CD14-positive monocyte (primary cell): ENCODE measurements around the gene AFF2. TPM values are rescaled to one million over a fixed set of nuclear protein-coding genes. Genes with fewer than 3 reads are reported as not detected.

Experiments
- DNase-seq, 3 donors: peaks; one replicate each; pipeline ENCODE4 v3.0.0-alpha.2; 2011 to 2022
- H2AFZ ChIP-seq: 2 replicates; pipeline ENCODE4 v1.6.0; 2012; ENCODE audit warnings: mild to moderate bottlenecking, low read depth, low read length, inconsistent platforms; ENCODE audit not compliant: insufficient read depth, poor library complexity, severe bottlenecking
- H3K27ac ChIP-seq, 2 donors: 1 replicate in 1 of 2; 2 replicates in 1 of 2; pipeline ENCODE4 v1.5.1; 2012 to 2013; ENCODE audit warnings: low read length in 2 of 2, control low read depth in 1 of 2, inconsistent platforms in 1 of 2, low read depth in 1 of 2, mild to moderate bottlenecking in 1 of 2
- H3K27me3 ChIP-seq, 2 donors: one replicate each; pipeline versions ENCODE4 v1.6.0 to v1.6.1; 2011 to 2013; ENCODE audit warnings: low read length in 2 of 2; ENCODE audit not compliant: control insufficient read depth in 2 of 2, insufficient read depth in 2 of 2
- H3K36me3 ChIP-seq, 2 donors: replicated peaks in 1 of 2; 1 replicate in 1 of 2; 2 replicates in 1 of 2; pipeline versions ENCODE4 v1.5.1 to v1.6.1; 2012 to 2013; ENCODE audit warnings: low read length in 2 of 2, control low read depth in 1 of 2, inconsistent platforms in 1 of 2, mild to moderate bottlenecking in 1 of 2; ENCODE audit not compliant: insufficient read depth in 2 of 2, control insufficient read depth in 1 of 2
- H3K4me1 ChIP-seq, 2 donors: 1 replicate in 1 of 2; 2 replicates in 1 of 2; pipeline versions ENCODE4 v1.5.1 to v1.6.1; 2012 to 2013; ENCODE audit warnings: low read length in 2 of 2, control low read depth in 1 of 2, inconsistent platforms in 1 of 2, mild to moderate bottlenecking in 1 of 2, moderate library complexity in 1 of 2; ENCODE audit not compliant: insufficient read depth in 2 of 2, control insufficient read depth in 1 of 2
- H3K4me2 ChIP-seq: replicated peaks from 2 replicates; pipeline ENCODE3; 2012; ENCODE audit warnings: low read length, moderate library complexity, mild to moderate bottlenecking; ENCODE audit not compliant: poor library complexity, severe bottlenecking; ENCODE audit errors: extremely low read depth
- H3K4me3 ChIP-seq, 3 experiments: fragments of 200-600 bp in 1 of 3; sonication (generic) in 1 of 3; replicated peaks in 1 of 3; 1 replicate in 2 of 3; 2 replicates in 1 of 3; pipeline ENCODE4 v1.5.1; 2011 to 2013; ENCODE audit warnings: low read length in 3 of 3, mild to moderate bottlenecking in 3 of 3, control low read depth in 2 of 3, low read depth in 2 of 3, inconsistent platforms in 1 of 3, moderate library complexity in 1 of 3
- H3K79me2 ChIP-seq: 2 replicates; pipeline ENCODE4 v1.6.0; 2012; ENCODE audit warnings: mild to moderate bottlenecking, control low read depth, inconsistent platforms, low read length, moderate library complexity; ENCODE audit not compliant: insufficient read depth
- H3K9ac ChIP-seq: 2 replicates; pipeline ENCODE4 v1.6.0; 2017; ENCODE audit warnings: low read length, mild to moderate bottlenecking; ENCODE audit not compliant: insufficient read depth, poor library complexity, severe bottlenecking
- H3K9me3 ChIP-seq, 2 donors: replicated peaks in 1 of 2; 1 replicate in 1 of 2; 2 replicates in 1 of 2; pipeline versions ENCODE4 v1.5.1 to v1.6.1; 2012 to 2013; ENCODE audit warnings: low read length in 2 of 2, control low read depth in 1 of 2; ENCODE audit not compliant: control insufficient read depth in 1 of 2, insufficient read depth in 1 of 2
- H4K20me1 ChIP-seq: 2 replicates; pipeline ENCODE4 v1.6.0; 2012; ENCODE audit warnings: mild to moderate bottlenecking, low read length, control low read depth, moderate library complexity; ENCODE audit not compliant: insufficient read depth
- H3K27ac Mint-ChIP-seq, 7 donors: one replicate each; pipeline ENCODE4 v1.8.0; 2020; ENCODE audit warnings: mild to moderate bottlenecking in 7 of 7, mixed read lengths in 7 of 7, moderate library complexity in 6 of 7, inconsistent platforms in 2 of 7
- H3K27me3 Mint-ChIP-seq, 3 donors: one replicate each; pipeline ENCODE4 v1.8.0; 2021 to 2022; ENCODE audit warnings: low read depth in 3 of 3, mild to moderate bottlenecking in 3 of 3, mixed read lengths in 3 of 3, moderate library complexity in 3 of 3, inconsistent platforms in 1 of 3
- H3K36me3 Mint-ChIP-seq, 2 donors: one replicate each; pipeline ENCODE4 v1.8.0; 2020; ENCODE audit warnings: mixed read lengths in 2 of 2, inconsistent platforms in 1 of 2, mild to moderate bottlenecking in 1 of 2
- H3K4me1 Mint-ChIP-seq: one replicate; pipeline ENCODE4 v1.8.0; 2020; ENCODE audit warnings: mild to moderate bottlenecking, mixed read lengths
- H3K4me3 Mint-ChIP-seq, 2 donors: one replicate each; pipeline ENCODE4 v1.8.0; 2020; ENCODE audit warnings: mild to moderate bottlenecking in 2 of 2, mixed read lengths in 2 of 2, moderate library complexity in 1 of 2
- H3K9me3 Mint-ChIP-seq, 7 donors: one replicate each; pipeline ENCODE4 v1.8.0; 2020 to 2022; ENCODE audit warnings: mixed read lengths in 7 of 7, mild to moderate bottlenecking in 6 of 7, moderate library complexity in 6 of 7, inconsistent platforms in 2 of 7
- WGBS: methylation state at CpG from one replicate; pipeline ENCODE4 v1.1.5; 2013; ENCODE audit warnings: missing lambda C conversion rate; ENCODE audit not compliant: insufficient coverage; 5-methylcytosine and 5-hydroxymethylcytosine counted together
- intact Hi-C, 2 donors: fragments of 100-400 bp; cut with micrococcal nuclease; formaldehyde crosslinking; loops; one replicate each; pipeline versions ENCODE4 v1.15.0 to v1.15.1; 2023
- polyA plus RNA-seq, 3 donors: library from polyadenylated mRNA; depleted of rRNA in 1 of 3; unstranded in 2 of 3; stranded (reverse) in 1 of 3; fragments of 300-500 nt in 2 of 3; fragments of >200 nt in 1 of 3; fragmentation: Illumina TruSeq in 2 of 3; gene quantifications; 1 replicate in 2 of 3; 2 replicates in 1 of 3; pipeline ENCODE4 v1.2.3, GENCODE V29; 2012 to 2021
- TF ChIP-seq, protein P1 (sequence below): fragments of 200-600 bp; IDR thresholded peaks from one replicate; pipeline ENCODE4 v1.8.0; 2022; ENCODE audit warnings: antibody characterized with exemption, mild to moderate bottlenecking

AFF2 gene
- polyA plus RNA-seq, 3 donors = 0.07 to 1.1 (median 0.70) TPM

DNA sequence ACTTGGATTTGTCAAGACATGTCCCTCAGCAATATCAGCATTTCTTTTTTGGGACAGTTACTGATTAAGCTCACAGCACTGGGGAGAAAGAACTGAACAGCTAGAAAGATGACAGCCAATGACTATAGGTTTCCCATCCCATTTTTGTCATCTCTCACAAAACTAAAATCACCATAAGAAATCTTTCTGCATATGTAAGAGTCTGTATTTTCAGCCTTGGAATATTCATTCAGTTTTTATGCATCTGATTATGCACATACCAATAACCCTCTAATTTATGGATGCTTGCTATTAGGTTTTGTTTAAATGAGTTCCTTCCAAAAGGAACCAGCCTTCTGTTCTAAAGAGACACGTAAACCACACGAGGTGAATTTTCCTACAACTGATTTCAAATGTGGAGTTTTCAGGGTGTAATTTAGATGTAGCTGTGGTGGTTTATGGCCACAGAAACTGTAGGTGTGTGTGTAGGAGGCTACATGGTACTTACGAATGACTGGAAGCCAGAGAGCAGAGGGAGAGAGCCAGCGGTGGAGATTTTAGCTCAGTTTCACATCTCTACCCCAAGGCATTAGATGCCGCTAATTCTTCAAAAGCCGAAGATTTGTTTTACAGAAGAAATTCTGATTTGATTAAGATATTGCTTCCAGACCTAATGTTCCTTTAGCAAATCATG, 55.3 kb downstream of the AFF2 start:
- Histone ChIP-seq H3K9ac (no peak overlapping the region), H3K79me2 (no peaks in the 10 kb centered on the region), H2AFZ (no peak overlapping the region), H3K4me1 (no peaks in the 10 kb centered on the region), H3K4me2 (no peak overlapping the region), H3K27me3 (no peaks in the 10 kb centered on the region), H3K36me3 (no peaks in the 10 kb centered on the region), H3K4me3 (no peak overlapping the region), H4K20me1 (no peaks in the 10 kb centered on the region), H3K9me3 (no peaks in the 10 kb centered on the region), H3K27ac (no peak overlapping the region)
- DNase-seq = no peak
- peaks cover 2% of the 10 kb centered on the region for H3K4me1 Mint-ChIP-seq
- no peaks in the 10 kb centered on the region for H3K27me3 Mint-ChIP-seq
- H3K4me3 Mint-ChIP-seq = no peak overlapping the region
- H3K27ac Mint-ChIP-seq = no peak overlapping the region
- TF ChIP-seq, protein P1, sequence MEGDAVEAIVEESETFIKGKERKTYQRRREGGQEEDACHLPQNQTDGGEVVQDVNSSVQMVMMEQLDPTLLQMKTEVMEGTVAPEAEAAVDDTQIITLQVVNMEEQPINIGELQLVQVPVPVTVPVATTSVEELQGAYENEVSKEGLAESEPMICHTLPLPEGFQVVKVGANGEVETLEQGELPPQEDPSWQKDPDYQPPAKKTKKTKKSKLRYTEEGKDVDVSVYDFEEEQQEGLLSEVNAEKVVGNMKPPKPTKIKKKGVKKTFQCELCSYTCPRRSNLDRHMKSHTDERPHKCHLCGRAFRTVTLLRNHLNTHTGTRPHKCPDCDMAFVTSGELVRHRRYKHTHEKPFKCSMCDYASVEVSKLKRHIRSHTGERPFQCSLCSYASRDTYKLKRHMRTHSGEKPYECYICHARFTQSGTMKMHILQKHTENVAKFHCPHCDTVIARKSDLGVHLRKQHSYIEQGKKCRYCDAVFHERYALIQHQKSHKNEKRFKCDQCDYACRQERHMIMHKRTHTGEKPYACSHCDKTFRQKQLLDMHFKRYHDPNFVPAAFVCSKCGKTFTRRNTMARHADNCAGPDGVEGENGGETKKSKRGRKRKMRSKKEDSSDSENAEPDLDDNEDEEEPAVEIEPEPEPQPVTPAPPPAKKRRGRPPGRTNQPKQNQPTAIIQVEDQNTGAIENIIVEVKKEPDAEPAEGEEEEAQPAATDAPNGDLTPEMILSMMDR = no peak
- WGBS = no CpG with 5 or more reads among the region's 6 CpGs
- intact Hi-C loops = no loop called here
- H3K9me3 Mint-ChIP-seq = peaks cover 0 to 5% (median 0%) of the 10 kb centered on the region in 7 donors
- H3K36me3 Mint-ChIP-seq = no peaks in the 10 kb centered on the region

- no CpG with 5 or more reads among the region's 1 CpG for whole genome bisulfite sequencing
- Mint-ChIP-seq H3K27ac (no peak overlapping the region), H3K9me3 (peaks cover 0 to 5% (median 0%) of the 10 kb centered on the region in 7 donors), H3K27me3 (no peaks in the 10 kb centered on the region), H3K4me1 (peaks cover 5% of the 10 kb centered on the region), H3K4me3 (no peak overlapping the region), H3K36me3 (no peaks in the 10 kb centered on the region)
- TF ChIP-seq, protein P1 = no peak
- Histone ChIP-seq H4K20me1 (no peaks in the 10 kb centered on the region), H2AFZ (no peak overlapping the region), H3K9ac (no peak overlapping the region), H3K4me1 (peaks cover 3 to 4% of the 10 kb centered on the region in 2 donors), H3K4me3 (no peak overlapping the region), H3K4me2 (no peak overlapping the region), H3K27ac (no peak overlapping the region), H3K9me3 (no peaks in the 10 kb centered on the region), H3K36me3 (no peaks in the 10 kb centered on the region), H3K79me2 (no peaks in the 10 kb centered on the region), H3K27me3 (no peaks in the 10 kb centered on the region)
- intact Hi-C loops = no loop called here
- DNase-seq = no peak
Measured at GRCh38 chrX:148556498-148556897, 56.1 kb downstream of the AFF2 start.
